ENCODE results near the gene PRAME.

- TF ChIP-seq POLR2A (IDR thresholded peaks at IDR 0.05; ENCODE audit: low read length) = no peak
- no peak for TF ChIP-seq GATA1 (IDR thresholded peaks at IDR 0.05; ENCODE audit: low read depth, low read length)
These were observed 41.6 kb upstream of the PRAME start for GRCh38 chr22:22600531-22601261.

All from erythroblast (primary cell).